H1 (cell line): ENCODE data around the gene KRTAP19-4. TPM values are rescaled to one million over a fixed set of nuclear protein-coding genes. Genes with fewer than 3 reads are reported as not detected.

ENCODE experiments used
- BACH1 ChIP-seq: IDR thresholded peaks from 2 replicates; pipeline ENCODE4 v1.6.1; 2012; ENCODE audit warnings: low read length, improper control_type of control experiment
- CHD2 ChIP-seq: IDR thresholded peaks from 2 replicates; pipeline ENCODE4 v1.6.1; 2012; ENCODE audit warnings: low read length, improper control_type of control experiment
- EZH2 ChIP-seq: fragments of 200-600 bp; sonication (generic); IDR thresholded peaks from 2 replicates; pipeline ENCODE4 v1.7.1; 2012; ENCODE audit warnings: low read depth, mild to moderate bottlenecking, moderate library complexity, low read length, inconsistent platforms; ENCODE audit not compliant: severe bottlenecking
- FOSL1 ChIP-seq: IDR thresholded peaks from 2 replicates; pipeline ENCODE4 v1.6.1; 2011; ENCODE audit warnings: mild to moderate bottlenecking, low read depth, low read length, moderate library complexity; ENCODE audit not compliant: insufficient read depth
- JUN ChIP-seq: IDR thresholded peaks from 2 replicates; pipeline ENCODE4 v1.6.1; 2011; ENCODE audit warnings: low read depth, mild to moderate bottlenecking, improper control_type of control experiment, low read length
- SIRT6 ChIP-seq: IDR thresholded peaks from one replicate; pipeline ENCODE4 v1.7.1; 2012; ENCODE audit warnings: low read length, inconsistent platforms
- ZNF274 ChIP-seq: IDR thresholded peaks from 2 replicates; pipeline ENCODE4 v1.7.0; 2012; ENCODE audit warnings: low read length, borderline replicate concordance; ENCODE audit errors: extremely low read depth
- polyA plus RNA-seq, 7 experiments: library from polyadenylated mRNA; depleted of rRNA in 3 of 7; stranded (reverse) in 5 of 7; unstranded in 2 of 7; fragments of >200 nt in 5 of 7; fragments of 200-250 nt in 2 of 7; gene quantifications; 1 replicate in 5 of 7; 2 replicates in 1 of 7; 4 replicates in 1 of 7; pipeline versions ENCODE4 v1.2.1 to v1.2.3, GENCODE V29; 2011 to 2013; ENCODE audit warnings: missing spikeins in 2 of 7, mixed read lengths in 2 of 7
- total RNA-seq: library from RNA; stranded (reverse); fragmentation: NEBNext Ultra II Directional; extraction: Animal tissue kit (Norgen Biotek cat#: 25700); gene quantifications from 2 replicates; pipeline ENCODE4 v1.2.1, GENCODE V29; 2021
- TF ChIP-seq, protein P1 (sequence below), 3 experiments: IDR thresholded peaks; 1 replicate in 2 of 3; 2 replicates in 1 of 3; pipeline versions ENCODE4 v1.5.1 to v1.6.1; 2011; ENCODE audit warnings: low read length in 3 of 3, mild to moderate bottlenecking in 3 of 3, inconsistent platforms in 2 of 3, low read depth in 1 of 3, moderate library complexity in 1 of 3; ENCODE audit not compliant: insufficient read depth in 1 of 3; ENCODE audit errors: control extremely low read depth in 1 of 3

The KRTAP19-4 gene
- total and polyA plus RNA-seq, 2 of the 8 experiments (the other 6 are each of a cell fraction or from before 2014, with no cell fraction given) = not detected

DNA sequence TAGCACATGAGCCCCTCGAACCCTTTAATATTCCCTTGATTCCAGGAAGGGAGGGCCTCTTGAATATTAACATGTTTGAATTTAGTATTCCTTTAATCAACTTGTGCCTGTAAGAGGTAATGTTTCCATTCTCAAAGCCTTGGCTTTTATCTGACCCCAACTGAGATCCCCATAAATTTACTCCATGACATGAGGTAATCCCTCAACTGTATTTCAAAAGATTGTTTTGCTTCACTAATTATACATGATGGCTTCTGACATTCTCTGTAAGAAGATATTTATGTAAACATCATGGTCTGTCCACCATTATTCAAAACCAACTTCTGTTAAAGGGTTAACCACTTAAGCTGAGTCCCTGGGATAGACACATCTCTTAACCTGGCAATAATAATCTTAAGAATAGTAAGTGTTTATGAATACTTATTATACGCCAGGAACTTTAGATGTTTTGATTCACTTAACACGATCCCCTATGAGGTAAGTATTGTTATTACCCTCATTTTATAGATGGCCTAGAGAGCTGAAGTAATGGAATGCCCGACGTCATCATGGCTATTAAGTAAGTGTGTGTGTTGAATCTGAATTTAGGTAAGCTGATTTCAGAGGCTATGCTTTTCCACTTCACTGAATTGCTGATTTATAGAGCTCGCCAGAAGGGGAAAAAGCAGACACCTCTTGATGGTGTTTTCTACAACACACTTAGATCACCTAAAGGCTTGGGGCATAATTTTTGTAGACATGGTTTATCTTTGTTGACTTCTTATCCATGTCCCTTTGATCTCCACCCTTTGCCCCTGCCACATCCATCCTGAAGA lies 27.9 kb downstream of the KRTAP19-4 start (continued):
- TF ChIP-seq, protein P1, sequence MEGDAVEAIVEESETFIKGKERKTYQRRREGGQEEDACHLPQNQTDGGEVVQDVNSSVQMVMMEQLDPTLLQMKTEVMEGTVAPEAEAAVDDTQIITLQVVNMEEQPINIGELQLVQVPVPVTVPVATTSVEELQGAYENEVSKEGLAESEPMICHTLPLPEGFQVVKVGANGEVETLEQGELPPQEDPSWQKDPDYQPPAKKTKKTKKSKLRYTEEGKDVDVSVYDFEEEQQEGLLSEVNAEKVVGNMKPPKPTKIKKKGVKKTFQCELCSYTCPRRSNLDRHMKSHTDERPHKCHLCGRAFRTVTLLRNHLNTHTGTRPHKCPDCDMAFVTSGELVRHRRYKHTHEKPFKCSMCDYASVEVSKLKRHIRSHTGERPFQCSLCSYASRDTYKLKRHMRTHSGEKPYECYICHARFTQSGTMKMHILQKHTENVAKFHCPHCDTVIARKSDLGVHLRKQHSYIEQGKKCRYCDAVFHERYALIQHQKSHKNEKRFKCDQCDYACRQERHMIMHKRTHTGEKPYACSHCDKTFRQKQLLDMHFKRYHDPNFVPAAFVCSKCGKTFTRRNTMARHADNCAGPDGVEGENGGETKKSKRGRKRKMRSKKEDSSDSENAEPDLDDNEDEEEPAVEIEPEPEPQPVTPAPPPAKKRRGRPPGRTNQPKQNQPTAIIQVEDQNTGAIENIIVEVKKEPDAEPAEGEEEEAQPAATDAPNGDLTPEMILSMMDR (IDR thresholded peaks at IDR 0.05; ENCODE audit: control extremely low read depth in 1 of 3, insufficient read depth in 1 of 3, low read depth in 1 of 3, low read length in 3 of 3) = no peak
- TF ChIP-seq FOSL1 (no peak), BACH1 (no peak), CHD2 (no peak), SIRT6 (no peak), JUN (no peak), ZNF274 (no peak), EZH2 (no peak)
